T-cell (primary cell): ENCODE data around the gene PRKN. TPM values are rescaled to one million over a fixed set of nuclear protein-coding genes. Genes with fewer than 3 reads are reported as not detected.

Experiments used
- ATAC-seq, 4 experiments: fragments of 200-7000 bp in 3 of 4; fragments of 150-1000 bp in 1 of 4; cut with Tn5 transposase; replicated peaks in 1 of 4; 1 replicate in 3 of 4; 2 replicates in 1 of 4; pipeline ENCODE4 v1.10.0; 2021; ENCODE audit warnings: moderate library complexity in 3 of 4, mild to moderate bottlenecking in 2 of 4, moderate number of reproducible peaks in 1 of 4
- CTCF ChIA-PET, 2 donors: fragments of 300-600 bp; sonication (Branson Sonifier 250); formaldehyde crosslinking; loops; one replicate each; lab custom pipeline; 2022; ENCODE audit warnings: antibody characterized with exemption in 2 of 2; lab: Charles Lee
- POLR2A ChIA-PET, 2 donors: fragments of 300-600 bp; sonication (Branson Sonifier 250); formaldehyde crosslinking; loops; one replicate each; lab custom pipeline; 2022; ENCODE audit warnings: antibody characterized with exemption in 2 of 2; lab: Charles Lee
- DNase-seq, 35 experiments: peaks; one replicate each; pipeline versions ENCODE4 v3.0.0 to v3.0.0-alpha.2; 2013 to 2023
- H3K27ac ChIP-seq: one replicate; pipeline ENCODE4 v1.5.1; 2013; ENCODE audit warnings: low read length
- H3K27me3 ChIP-seq, 2 experiments: replicated peaks in 1 of 2; 1 replicate in 1 of 2; 2 replicates in 1 of 2; pipeline versions ENCODE4 v1.6.1 to v1.7.0; 2013; ENCODE audit warnings: low read length in 1 of 2, mixed read lengths in 1 of 2; ENCODE audit not compliant: control insufficient read depth in 2 of 2, insufficient read depth in 2 of 2; ENCODE audit errors: extremely low read depth in 1 of 2
- H3K36me3 ChIP-seq, 2 donors: 1 replicate in 1 of 2; 2 replicates in 1 of 2; pipeline versions ENCODE4 v1.6.1 to v1.7.0; 2013; ENCODE audit warnings: low read length in 1 of 2; ENCODE audit not compliant: control insufficient read depth in 2 of 2, insufficient read depth in 1 of 2; ENCODE audit errors: extremely low read depth in 1 of 2
- H3K4me1 ChIP-seq, 2 experiments: 1 replicate in 1 of 2; 2 replicates in 1 of 2; pipeline versions ENCODE4 v1.6.1 to v1.7.0; 2013; ENCODE audit warnings: low read length in 2 of 2, mixed read lengths in 1 of 2; ENCODE audit not compliant: insufficient read depth in 2 of 2, control insufficient read depth in 1 of 2; ENCODE audit errors: extremely low read depth in 1 of 2
- H3K4me3 ChIP-seq, 2 donors: 1 replicate in 1 of 2; 2 replicates in 1 of 2; pipeline versions ENCODE4 v1.5.1 to v1.7.0; 2013; ENCODE audit warnings: mild to moderate bottlenecking in 2 of 2, low read length in 1 of 2, moderate library complexity in 1 of 2; ENCODE audit not compliant: control insufficient read depth in 1 of 2; ENCODE audit errors: extremely low read depth in 1 of 2
- H3K9me3 ChIP-seq: 2 replicates; pipeline ENCODE4 v1.7.0; 2013
- H3K27ac Mint-ChIP-seq, 2 donors: one replicate each; pipeline ENCODE4 v1.8.0; 2020 to 2021; ENCODE audit warnings: mild to moderate bottlenecking in 2 of 2, mixed read lengths in 2 of 2
- H3K27me3 Mint-ChIP-seq, 2 donors: one replicate each; pipeline ENCODE4 v1.8.0; 2021 to 2022; ENCODE audit warnings: mixed read lengths in 2 of 2
- H3K36me3 Mint-ChIP-seq: one replicate; pipeline ENCODE4 v1.8.0; 2021; ENCODE audit warnings: mixed read lengths
- H3K4me1 Mint-ChIP-seq, 3 donors: one replicate each; pipeline ENCODE4 v1.8.0; 2020 to 2022; ENCODE audit warnings: mixed read lengths in 3 of 3, mild to moderate bottlenecking in 1 of 3
- H3K4me3 Mint-ChIP-seq, 3 donors: one replicate each; pipeline ENCODE4 v1.8.0; 2020 to 2022; ENCODE audit warnings: mild to moderate bottlenecking in 3 of 3, mixed read lengths in 3 of 3, moderate library complexity in 3 of 3
- H3K9me3 Mint-ChIP-seq, 3 donors: one replicate each; pipeline ENCODE4 v1.8.0; 2020 to 2022; ENCODE audit warnings: mixed read lengths in 3 of 3
- WGBS: methylation state at CpG from one replicate; pipeline ENCODE4 v1.1.5; 2013; ENCODE audit warnings: missing lambda C conversion rate; ENCODE audit not compliant: insufficient coverage; 5-methylcytosine and 5-hydroxymethylcytosine counted together
- total RNA-seq, 35 experiments: library from RNA in 6 of 35; stranded (reverse) in 6 of 35; fragments of 120-200 nt in 1 of 35; gene quantifications; one replicate each; pipeline versions ENCODE4 v1.2.1 to v1.2.4 and lab custom pipeline; 2013 to 2026

PRKN gene
- total RNA-seq, 5 donors from 2014 or later (not counting 1 experiment from before 2014, with no cell fraction given): 3.4 to 7.7 (median 6.1) TPM

- POLR2A ChIA-PET: interaction anchor here in 1 of 2 donors (0.5 kb wide), 1 partner anchor 78 kb away, joined by 3 read pairs; no protein-coding TSS in a partner anchor
- H3K4me1 ChIP-seq: no peaks in the 10 kb centered on the region
- no peaks in the 10 kb centered on the region for H3K27me3 ChIP-seq
- CTCF ChIA-PET: no interaction called here
- H3K4me3 ChIP-seq: no peak overlapping the region
- H3K9me3 Mint-ChIP-seq: peaks cover 0 to 10% (median 2%) of the 10 kb centered on the region in 3 donors
- H3K36me3 Mint-ChIP-seq: no peaks in the 10 kb centered on the region
- H3K36me3 ChIP-seq: no peaks in the 10 kb centered on the region
- H3K27me3 Mint-ChIP-seq: no peaks in the 10 kb centered on the region
- no peak overlapping the region for H3K4me3 Mint-ChIP-seq
- no peak overlapping the region for H3K27ac Mint-ChIP-seq
- no peak for DNase-seq
- WGBS: no CpG with 5 or more reads among the region's 2 CpGs
- H3K9me3 ChIP-seq: no peaks in the 10 kb centered on the region
- ATAC-seq: no peak
- no peak overlapping the region for H3K27ac ChIP-seq
- no peaks in the 10 kb centered on the region for H3K4me1 Mint-ChIP-seq
Observed at GRCh38 chr6:162195441-162195840, 532.1 kb downstream of the PRKN start.

- Mint-ChIP-seq H3K36me3 (peaks cover 8% of the 10 kb centered on the region), H3K9me3 (peaks cover 5 to 11% (median 6%) of the 10 kb centered on the region in 3 donors), H3K27ac (no peak overlapping the region), H3K27me3 (no peaks in the 10 kb centered on the region), H3K4me3 (no peak overlapping the region), H3K4me1 (no peaks in the 10 kb centered on the region)
- Histone ChIP-seq H3K4me1 (no peaks in the 10 kb centered on the region), H3K36me3 (no peaks in the 10 kb centered on the region), H3K4me3 (no peak overlapping the region), H3K9me3 (no peaks in the 10 kb centered on the region), H3K27me3 (no peaks in the 10 kb centered on the region), H3K27ac (no peak overlapping the region)
- WGBS: 77% methylated on average over 5 of the region's 6 CpGs
- ChIA-PET POLR2A (no interaction called here), CTCF (no interaction called here)
- ATAC-seq (no peak), DNase-seq (no peak)
Observed at GRCh38 chr6:162190981-162191380, 536.6 kb downstream of the PRKN start.

GRCh38 chr6:162187168-162187935, 540.2 kb downstream of the PRKN start:
- DNase-seq: no peak
- no peak for ATAC-seq
- Mint-ChIP-seq H3K4me3 (no peak overlapping the region), H3K9me3 (peaks cover 0 to 11% (median 4%) of the 10 kb centered on the region in 3 donors), H3K4me1 (no peaks in the 10 kb centered on the region), H3K27me3 (no peaks in the 10 kb centered on the region), H3K27ac (no peak overlapping the region), H3K36me3 (peaks cover 8% of the 10 kb centered on the region)
- Histone ChIP-seq H3K27ac (no peak overlapping the region), H3K9me3 (no peaks in the 10 kb centered on the region), H3K4me1 (no peaks in the 10 kb centered on the region), H3K4me3 (no peak overlapping the region), H3K36me3 (no peaks in the 10 kb centered on the region), H3K27me3 (no peaks in the 10 kb centered on the region)
- POLR2A ChIA-PET: no interaction called here
- CTCF ChIA-PET: no interaction called here
- WGBS: no CpG with 5 or more reads among the region's 4 CpGs

GRCh38 chr6:162184465-162184864, 543.1 kb downstream of the PRKN start:
- Histone ChIP-seq H3K4me3 (no peak overlapping the region), H3K27ac (no peak overlapping the region), H3K27me3 (no peaks in the 10 kb centered on the region), H3K9me3 (no peaks in the 10 kb centered on the region), H3K4me1 (no peaks in the 10 kb centered on the region), H3K36me3 (no peaks in the 10 kb centered on the region)
- POLR2A ChIA-PET: no interaction called here
- no peak for ATAC-seq
- Mint-ChIP-seq H3K36me3 (peaks cover 8% of the 10 kb centered on the region), H3K4me1 (no peaks in the 10 kb centered on the region), H3K9me3 (peaks cover 0 to 11% (median 4%) of the 10 kb centered on the region in 3 donors), H3K27me3 (no peaks in the 10 kb centered on the region), H3K27ac (no peak overlapping the region), H3K4me3 (no peak overlapping the region)
- no peak for DNase-seq
- CTCF ChIA-PET: no interaction called here
- WGBS: no CpG with 5 or more reads among the region's 9 CpGs

GRCh38 chr6:162181741-162182401, 545.7 kb downstream of the PRKN start:
- Mint-ChIP-seq H3K4me3 (no peak overlapping the region), H3K27me3 (no peaks in the 10 kb centered on the region), H3K4me1 (no peaks in the 10 kb centered on the region), H3K9me3 (peaks cover 0 to 3% (median 0%) of the 10 kb centered on the region in 3 donors), H3K27ac (no peak overlapping the region), H3K36me3 (peaks cover 2% of the 10 kb centered on the region)
- H3K4me3 ChIP-seq: no peak overlapping the region
- H3K27ac ChIP-seq: no peak overlapping the region
- no peak for DNase-seq
- H3K27me3 ChIP-seq: no peaks in the 10 kb centered on the region
- ATAC-seq: no peak
- H3K9me3 ChIP-seq: no peaks in the 10 kb centered on the region
- ChIA-PET CTCF (no interaction called here), POLR2A (no interaction called here)
- no peaks in the 10 kb centered on the region for H3K4me1 ChIP-seq
- no peaks in the 10 kb centered on the region for H3K36me3 ChIP-seq
- WGBS: 86% methylated on average over 1 of the region's 6 CpGs

GRCh38 chr6:162181111-162181510, 546.5 kb downstream of the PRKN start:
- ATAC-seq (no peak), DNase-seq (no peak)
- Mint-ChIP-seq H3K36me3 (no peaks in the 10 kb centered on the region), H3K27ac (no peak overlapping the region), H3K27me3 (no peaks in the 10 kb centered on the region), H3K4me3 (no peak overlapping the region), H3K9me3 (no peaks in the 10 kb centered on the region), H3K4me1 (no peaks in the 10 kb centered on the region)
- ChIA-PET POLR2A (no interaction called here), CTCF (no interaction called here)
- Histone ChIP-seq H3K36me3 (no peaks in the 10 kb centered on the region), H3K27ac (no peak overlapping the region), H3K9me3 (no peaks in the 10 kb centered on the region), H3K27me3 (no peaks in the 10 kb centered on the region), H3K4me1 (no peaks in the 10 kb centered on the region), H3K4me3 (no peak overlapping the region)
- WGBS: no CpG with 5 or more reads among the region's 5 CpGs
